ENCODE results near the gene FHOD3. TPM values are rescaled to one million over a fixed set of nuclear protein-coding genes. Genes with fewer than 3 reads are reported as not detected.

The FHOD3 gene
- total RNA-seq, 1 donor, result 3.0 TPM

GRCh38 chr18:36468161-36468560 is 170.6 kb downstream of the FHOD3 start:
- TF ChIP-seq CTCF (IDR thresholded peaks at IDR 0.05; ENCODE audit: insufficient read depth, low read length), result no peak
- DNase-seq (ENCODE audit: low read depth), result no peak
- no peak overlapping the region for H3K4me3 ChIP-seq (ENCODE audit: low read depth, low read length)

DNA sequence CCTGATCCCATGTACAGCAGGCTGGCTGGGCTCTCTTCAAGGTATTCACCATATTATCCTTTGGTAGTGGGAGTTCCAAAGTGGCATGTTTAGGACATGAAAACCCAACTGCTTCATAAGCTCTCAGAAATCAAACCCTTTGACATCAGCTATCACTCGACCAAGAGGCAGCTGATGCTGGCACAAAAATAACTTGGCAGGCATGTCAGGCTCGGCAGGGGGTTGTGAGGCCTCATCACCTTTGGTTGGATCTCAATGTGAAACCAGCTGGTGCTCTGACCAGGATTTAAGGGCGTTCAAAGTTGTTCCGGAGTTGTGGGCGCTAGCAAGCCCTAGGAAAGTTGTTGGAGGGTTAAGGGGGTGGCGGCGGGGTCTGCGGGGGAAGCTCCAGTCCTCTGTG is 171.9 kb downstream of the FHOD3 start:
- TF ChIP-seq CTCF (IDR thresholded peaks at IDR 0.05; ENCODE audit: insufficient read depth, low read length), result no peak
- no peak for DNase-seq (ENCODE audit: low read depth)
- no peak overlapping the region for H3K4me3 ChIP-seq (ENCODE audit: low read depth, low read length)

GRCh38 chr18:36470896-36471295 is 173.4 kb downstream of the FHOD3 start:
- no peak overlapping the region for H3K4me3 ChIP-seq (ENCODE audit: low read depth, low read length)
- no peak for DNase-seq (ENCODE audit: low read depth)
- TF ChIP-seq CTCF (IDR thresholded peaks at IDR 0.05; ENCODE audit: insufficient read depth, low read length), result no peak

DNA sequence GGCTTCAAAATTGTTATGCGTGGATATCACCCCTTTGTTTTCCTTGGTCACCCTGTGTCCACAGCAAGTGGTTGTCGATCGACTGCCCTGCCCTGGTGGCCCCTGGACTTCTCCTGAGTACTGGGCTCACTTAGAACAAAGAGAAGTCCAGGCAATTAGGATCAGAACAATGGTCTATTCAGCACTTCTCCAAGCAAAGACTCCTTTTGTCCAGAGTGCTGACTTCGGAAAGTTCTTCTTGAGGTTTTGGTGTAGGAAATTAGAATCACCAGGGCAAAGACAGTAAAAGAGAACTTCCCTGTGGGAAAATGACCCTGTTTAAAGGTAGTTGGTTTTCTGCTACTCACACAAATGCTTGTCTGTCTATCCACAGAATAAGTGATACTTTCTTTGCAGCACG is 173.9 kb downstream of the FHOD3 start:
- no peak for DNase-seq (ENCODE audit: low read depth)
- no peak for TF ChIP-seq CTCF (IDR thresholded peaks at IDR 0.05; ENCODE audit: insufficient read depth, low read length)
- H3K4me3 ChIP-seq (ENCODE audit: low read depth, low read length), result no peak overlapping the region

- no peak for TF ChIP-seq CTCF (IDR thresholded peaks at IDR 0.05; ENCODE audit: insufficient read depth, low read length)
- no peak overlapping the region for H3K4me3 ChIP-seq (ENCODE audit: low read depth, low read length)
- no peak for DNase-seq (ENCODE audit: low read depth)
Measured at GRCh38 chr18:36476433-36476832, 178.9 kb downstream of the FHOD3 start.

DNA sequence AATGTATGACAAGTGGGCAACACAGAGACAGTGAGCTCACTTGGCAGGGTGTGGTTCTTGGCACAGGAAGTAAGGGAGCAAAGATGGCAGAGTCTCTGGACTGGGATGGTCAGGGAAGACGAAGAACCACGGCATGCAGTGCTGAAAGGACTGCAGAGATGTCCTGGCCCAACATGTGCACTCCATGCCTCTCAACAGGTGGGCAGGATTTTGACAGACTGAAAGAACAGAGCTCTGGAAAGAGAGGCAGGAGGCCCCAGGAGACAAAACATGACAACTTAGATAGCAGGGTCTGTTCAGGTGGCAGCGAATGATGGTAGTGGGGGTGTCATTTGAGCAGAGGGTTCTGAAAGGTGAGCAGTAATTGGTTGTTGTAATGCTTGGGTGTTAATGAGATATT is 180.3 kb downstream of the FHOD3 start:
- no peak for TF ChIP-seq CTCF (IDR thresholded peaks at IDR 0.05; ENCODE audit: insufficient read depth, low read length)

DNA sequence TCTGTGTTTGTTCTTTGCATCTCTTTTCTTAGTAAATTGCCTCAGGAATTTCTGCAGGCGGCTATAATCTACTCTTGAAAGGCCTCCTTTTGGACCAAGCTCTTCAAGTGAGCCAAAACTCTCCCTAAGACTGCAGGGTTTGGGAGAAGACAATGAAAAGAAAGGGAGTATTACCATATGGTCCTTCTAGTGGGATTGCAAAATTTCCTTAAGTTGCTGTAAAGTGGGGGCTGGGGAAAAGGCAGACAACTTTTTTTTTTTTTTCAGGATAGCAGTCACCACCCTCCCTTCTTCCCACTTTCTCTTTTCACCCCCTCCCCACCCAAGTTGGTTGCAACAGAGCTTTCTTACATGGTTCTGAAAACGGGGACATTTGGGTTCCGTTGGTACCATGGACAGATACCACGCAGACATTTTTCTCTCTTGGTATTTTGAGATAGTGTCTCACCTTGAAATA is 183.7 kb downstream of the FHOD3 start:
- no peak overlapping the region for H3K4me3 ChIP-seq (ENCODE audit: low read depth, low read length)
- peak; percentile 34 for DNase-seq (ENCODE audit: low read depth)
- TF ChIP-seq CTCF (IDR thresholded peaks at IDR 0.05; ENCODE audit: insufficient read depth, low read length), result no peak

More for the DNA sequence above, 180.3 kb downstream of the FHOD3 start:
- no peak for DNase-seq (ENCODE audit: low read depth)
- no peak overlapping the region for H3K4me3 ChIP-seq (ENCODE audit: low read depth, low read length)
